KBM-7 (cell line): ENCODE results near the gene RPF1.
A peak's percentile ranks its signal among the peaks of the same experiment; 100 is the strongest.
"Not testable (repeated sequence)": the region's sequence is repeated elsewhere in the genome, so short reads cannot be mapped to it uniquely, and the experiment has no call there.

ENCODE experiments used
- DNase-seq: peaks from one replicate; pipeline ENCODE4 v3.0.0-alpha.2; 2015
- in situ Hi-C: fragments of 300-500 bp; cut with MboI; formaldehyde crosslinking; loops from 2 replicates; pipeline ENCODE4 v1.14.3; 2020; ENCODE audit warnings: low sequenced_read_pairs, low pct_unique_long_range_greater_than_20kb, mixed read lengths

Gene RPF1

GRCh38 chr1:84478876-84479868 is at the start of gene RPF1:
Gene RPF1, plus strand, starts transcription at chr1:84479266. Its CDS starts 16 bp downstream, at chr1:84479282.
- in situ Hi-C loops = no loop called here
- DNase-seq = peak; percentile 88

GRCh38 chr1:84430546-84430945 is 48.5 kb upstream of the RPF1 start:
- DNase-seq = no peak
- in situ Hi-C loops = loop anchor here (25.0 kb wide), 3 partner anchors 182 to 493 kb away; partner anchors contain the start of gene PRKACB

GRCh38 chr1:84433258-84434080 is 45.6 kb upstream of the RPF1 start:
- peak; percentile 85 for DNase-seq
- in situ Hi-C loops = loop anchor here (25.0 kb wide), 3 partner anchors 179 to 496 kb away; partner anchors contain the start of gene PRKACB

GRCh38 chr1:84434081-84434769 is 44.8 kb upstream of the RPF1 start:
- no peak for DNase-seq
- in situ Hi-C loops = loop anchor here (25.0 kb wide), 3 partner anchors 178 to 497 kb away; partner anchors contain the start of gene PRKACB

- no peak for DNase-seq
- in situ Hi-C loops = loop anchor here (25.0 kb wide), 3 partner anchors 177 to 498 kb away; partner anchors contain the start of gene PRKACB
Measured at GRCh38 chr1:84434801-84435549, 44.1 kb upstream of the RPF1 start.

GRCh38 chr1:84436876-84437655 is 42.0 kb upstream of the RPF1 start:
- DNase-seq = peak; percentile 65
- in situ Hi-C loops = loop anchor here (25.0 kb wide), 3 partner anchors 175 to 500 kb away; partner anchors contain the start of gene PRKACB

- in situ Hi-C loops = loop anchor here (25.0 kb wide), 3 partner anchors 170 to 505 kb away; partner anchors contain the start of gene PRKACB
- DNase-seq = peak; percentile 92
Measured at GRCh38 chr1:84442256-84442655, 36.8 kb upstream of the RPF1 start.

GRCh38 chr1:84442747-84443646 is 36.1 kb upstream of the RPF1 start:
- DNase-seq = not testable (repeated sequence)
- in situ Hi-C loops = loop anchor here (25.0 kb wide), 3 partner anchors 169 to 506 kb away; partner anchors contain the start of gene PRKACB

GRCh38 chr1:84448704-84449103 is 30.4 kb upstream of the RPF1 start:
- in situ Hi-C loops = loop anchor here (25.0 kb wide), 3 partner anchors 164 to 511 kb away; partner anchors contain the start of gene PRKACB

GRCh38 chr1:84450910-84451309 is 28.2 kb upstream of the RPF1 start:
- DNase-seq = no peak
- in situ Hi-C loops = loop anchor here (25.0 kb wide), 1 partner anchor 311 kb away; no protein-coding TSS in a partner anchor

More at GRCh38 chr1:84448704-84449103, 30.4 kb upstream of the RPF1 start:
- DNase-seq = not testable (repeated sequence)

- in situ Hi-C loops = loop anchor here (25.0 kb wide), 1 partner anchor 310 kb away; no protein-coding TSS in a partner anchor
- no peak for DNase-seq
Measured at GRCh38 chr1:84452436-84452835, 26.6 kb upstream of the RPF1 start.

GRCh38 chr1:84462118-84462517 is 16.9 kb upstream of the RPF1 start:
- peak; percentile 25 for DNase-seq
- in situ Hi-C loops = loop anchor here (25.0 kb wide), 1 partner anchor 300 kb away; no protein-coding TSS in a partner anchor

- DNase-seq = no peak
- in situ Hi-C loops = loop anchor here (25.0 kb wide), 1 partner anchor 295 kb away; no protein-coding TSS in a partner anchor
Measured at GRCh38 chr1:84467298-84467697, 11.8 kb upstream of the RPF1 start.

GRCh38 chr1:84476225-84476624 is 2.8 kb upstream of the RPF1 start:
- no peak for DNase-seq
- in situ Hi-C loops = no loop called here

GRCh38 chr1:84479998-84480397 is 932 bp downstream of the RPF1 start:
- in situ Hi-C loops = no loop called here
- DNase-seq = no peak

- in situ Hi-C loops = no loop called here
- no peak for DNase-seq
Measured at GRCh38 chr1:84480650-84481049, 1.6 kb downstream of the RPF1 start.
